ENCODE data around the gene SLC9A4.

The SLC9A4 gene

DNA sequence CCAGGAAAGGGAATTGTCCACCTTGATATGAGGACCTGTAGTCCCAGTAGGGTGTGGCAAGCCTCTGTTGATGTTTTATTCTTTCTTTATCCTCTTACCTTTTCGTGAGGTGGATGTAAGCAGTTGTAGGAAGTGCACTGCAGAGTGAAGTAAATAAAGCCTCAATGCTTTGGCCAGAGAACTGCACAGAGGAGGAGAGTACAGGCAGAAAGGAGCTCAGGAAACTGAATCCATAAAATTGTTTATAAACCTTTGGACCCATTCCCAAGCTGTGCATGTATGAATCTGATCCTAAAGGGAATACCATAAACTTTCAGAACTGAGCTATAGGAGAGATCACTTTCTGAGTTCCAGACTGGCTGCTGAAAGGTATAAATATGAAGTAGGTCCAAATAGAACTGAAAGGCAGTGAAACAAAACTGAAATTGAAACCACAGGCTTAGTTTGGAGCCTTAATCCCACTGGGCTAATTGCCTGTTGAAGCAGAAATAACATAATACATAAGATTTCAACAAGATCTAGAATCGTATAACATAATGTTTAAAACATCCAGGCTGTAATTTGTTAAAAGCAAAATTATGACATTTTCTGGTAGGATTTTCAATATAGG, 17.9 kb upstream of the SLC9A4 start:
- DNase-seq (ENCODE audit: low read depth, low spot score), result no peak

DNA sequence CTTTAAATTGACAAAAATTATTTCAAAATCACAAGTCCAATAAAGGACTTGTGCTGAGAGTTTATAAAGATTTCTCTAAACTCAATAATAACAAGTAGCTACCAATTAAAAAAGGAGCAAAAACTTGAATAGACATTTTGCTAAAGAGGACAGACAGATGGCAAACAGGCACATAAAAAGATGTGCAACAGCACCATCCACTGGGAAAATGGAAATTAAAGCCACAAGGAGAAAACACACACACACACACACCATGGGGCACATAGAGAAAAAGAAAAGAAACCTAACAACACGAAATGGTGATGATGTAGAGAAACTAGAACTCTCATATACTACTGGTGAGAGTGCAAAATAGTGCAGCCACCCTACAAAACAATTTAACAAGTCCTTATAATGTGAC, 12.6 kb upstream of the SLC9A4 start:
- DNase-seq (ENCODE audit: low read depth, low spot score), result no peak

DNA sequence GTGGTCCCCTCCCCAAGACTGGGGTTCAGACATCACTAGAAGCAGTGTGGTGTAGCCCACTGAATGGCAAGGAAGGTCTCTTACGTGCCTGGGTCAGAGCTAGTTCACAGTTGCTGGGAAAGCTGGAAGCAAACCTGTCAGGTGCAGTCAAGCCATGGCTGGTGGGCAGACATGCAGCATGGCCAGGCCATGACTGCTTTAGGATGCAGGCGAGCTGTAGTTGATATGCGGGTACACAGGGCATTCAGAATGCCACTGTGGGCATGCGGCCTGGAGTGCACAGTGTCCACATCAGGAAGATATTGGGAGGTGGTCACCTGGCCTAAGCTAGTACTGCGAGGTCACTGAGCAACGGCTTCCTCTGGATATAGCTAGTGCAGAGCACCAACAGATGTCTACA, 11.8 kb upstream of the SLC9A4 start:
- DNase-seq (ENCODE audit: low read depth, low spot score), result no peak

GRCh38 chr2:102463160-102463559, 9.9 kb upstream of the SLC9A4 start:
- DNase-seq (ENCODE audit: low read depth, low spot score), result no peak

- DNase-seq (ENCODE audit: low read depth, low spot score), result no peak
These were observed 2.9 kb upstream of the SLC9A4 start for GRCh38 chr2:102470168-102470567.

DNA sequence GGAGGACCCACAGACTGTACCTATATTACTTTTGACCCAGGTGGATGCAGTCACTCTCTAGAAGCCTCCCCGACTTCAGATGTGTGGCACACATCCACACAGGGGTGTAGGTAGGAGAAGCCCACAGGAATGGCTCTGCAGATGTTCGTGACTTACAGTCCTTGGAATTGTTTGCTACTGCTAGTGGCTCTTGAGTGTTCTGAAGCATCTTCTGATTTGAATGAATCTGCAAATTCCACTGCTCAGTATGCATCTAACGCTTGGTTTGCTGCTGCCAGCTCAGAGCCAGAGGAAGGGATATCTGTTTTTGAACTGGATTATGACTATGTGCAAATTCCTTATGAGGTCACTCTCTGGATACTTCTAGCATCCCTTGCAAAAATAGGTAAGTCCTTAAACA, 605 bp downstream of the SLC9A4 start:
- no peak for DNase-seq (ENCODE audit: low read depth, low spot score)

DNA sequence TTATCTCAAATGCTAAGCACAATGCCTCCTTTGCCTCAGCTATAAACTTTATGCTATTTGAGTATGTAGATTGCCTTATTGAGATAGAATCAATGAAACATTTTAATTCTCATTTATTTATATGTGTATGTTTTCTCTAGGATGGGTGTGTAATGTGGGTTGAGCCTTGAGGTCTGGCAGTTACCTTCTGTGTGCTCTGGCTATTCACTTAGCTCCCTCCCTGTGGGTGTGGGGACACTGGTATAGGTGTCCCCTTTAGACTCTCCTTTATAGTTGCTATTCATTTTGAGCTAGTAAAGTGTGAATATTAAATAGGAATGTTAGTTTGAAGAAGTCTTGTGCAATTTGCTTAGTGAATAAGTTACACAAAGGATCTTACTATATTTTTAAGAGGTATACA, 1.8 kb downstream of the SLC9A4 start:
- DNase-seq (ENCODE audit: low read depth, low spot score), result no peak

- DNase-seq (ENCODE audit: low read depth, low spot score), result no peak
These were observed 5.9 kb downstream of the SLC9A4 start for GRCh38 chr2:102478686-102479470.

DNA sequence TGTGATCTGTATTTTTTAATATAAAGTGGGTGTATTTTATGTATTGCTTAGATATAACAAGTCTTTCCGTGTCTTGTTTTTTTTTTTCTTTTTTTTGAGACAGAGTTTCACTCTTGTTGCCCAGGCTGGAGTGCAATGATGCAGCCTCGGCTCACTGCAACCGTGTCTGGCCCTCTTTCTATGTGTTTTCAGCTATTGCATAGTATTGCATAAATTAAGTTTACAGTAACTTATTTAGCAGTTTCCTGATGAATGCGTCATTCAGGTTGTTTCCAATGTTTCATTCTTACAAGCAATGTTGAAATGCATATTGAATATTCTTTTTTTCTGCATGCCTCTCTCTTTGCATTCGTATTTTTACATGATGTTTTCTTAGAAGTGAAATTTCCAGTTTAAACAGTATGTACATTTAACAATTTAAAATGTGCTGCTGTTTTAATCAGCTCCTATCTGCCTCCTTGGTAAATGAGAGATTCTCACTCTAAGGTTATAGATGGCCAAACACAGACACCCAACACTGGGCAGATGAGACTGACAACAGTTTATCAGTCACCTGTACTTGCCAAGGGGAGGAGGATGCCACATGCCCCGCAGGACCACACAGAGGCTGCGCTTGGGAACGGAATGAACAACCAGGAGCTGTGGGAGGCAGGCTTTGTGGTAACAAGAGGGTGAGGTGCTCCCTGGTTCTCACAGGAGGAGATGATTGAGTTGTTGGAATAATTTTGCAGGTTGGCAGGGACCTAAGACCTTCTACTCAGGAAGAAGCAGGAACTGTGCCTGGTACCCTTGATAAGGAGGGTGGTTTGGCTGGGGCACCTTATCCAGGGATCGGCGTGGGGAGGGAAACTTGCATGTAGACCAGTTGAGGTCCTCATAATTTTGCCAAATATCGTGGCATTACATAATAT, 7.5 kb downstream of the SLC9A4 start:
- DNase-seq (ENCODE audit: low read depth, low spot score), result no peak

DNA sequence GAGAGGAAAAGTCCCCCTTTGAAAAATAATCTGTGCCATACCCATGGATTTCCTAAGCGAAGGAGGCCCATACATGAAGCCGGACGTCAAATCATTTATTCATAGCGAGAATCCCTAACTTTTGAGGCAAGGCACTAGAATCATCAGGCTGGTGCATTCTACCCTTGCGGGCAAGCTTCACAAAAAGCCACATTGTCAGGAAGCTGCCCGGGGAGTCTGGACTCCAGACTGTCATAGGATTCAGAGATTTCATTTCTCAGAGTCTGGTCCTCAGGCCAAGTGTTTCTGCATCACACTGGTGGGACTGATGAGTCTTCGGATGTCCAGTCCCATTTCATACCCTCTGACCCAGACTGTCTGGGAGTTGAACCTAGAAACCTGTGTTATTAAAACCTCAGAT, 8.9 kb downstream of the SLC9A4 start:
- DNase-seq (ENCODE audit: low read depth, low spot score), result no peak

GRCh38 chr2:102483086-102483485, 10.1 kb downstream of the SLC9A4 start:
- no peak for DNase-seq (ENCODE audit: low read depth, low spot score)

GRCh38 chr2:102484310-102485061, 11.5 kb downstream of the SLC9A4 start:
- no peak for DNase-seq (ENCODE audit: low read depth, low spot score)

DNA sequence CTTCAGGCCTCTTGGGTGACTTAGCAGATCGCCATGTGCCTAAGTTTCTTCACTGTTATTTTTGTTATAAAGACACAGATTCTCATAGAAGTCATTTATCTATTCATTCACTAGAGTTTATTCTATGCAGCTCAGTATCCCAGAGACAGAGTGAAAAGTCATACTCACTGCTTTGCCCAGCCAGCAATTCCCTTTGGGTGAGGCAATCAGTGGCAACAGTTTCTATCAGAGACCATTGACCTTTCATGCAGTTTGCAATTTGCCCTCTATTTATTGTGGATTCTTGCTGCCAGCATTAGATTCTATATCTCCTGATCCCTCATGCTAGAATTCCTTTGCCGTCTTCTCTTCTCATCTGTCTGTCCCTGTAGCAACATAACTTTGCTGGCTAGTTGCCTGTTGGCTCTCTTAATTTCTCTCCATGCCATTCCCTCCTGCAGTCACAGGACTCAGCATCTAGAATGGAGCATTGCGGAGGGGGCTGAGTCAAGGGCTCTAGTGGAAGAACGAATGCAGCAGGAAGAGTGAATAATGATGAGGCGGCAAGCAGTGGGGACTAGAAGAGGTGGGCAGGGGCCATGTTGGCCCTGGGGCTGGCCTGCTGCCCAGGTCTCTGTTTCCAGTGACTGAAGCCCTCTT, 12.2 kb downstream of the SLC9A4 start:
- no peak for DNase-seq (ENCODE audit: low read depth, low spot score)

DNA sequence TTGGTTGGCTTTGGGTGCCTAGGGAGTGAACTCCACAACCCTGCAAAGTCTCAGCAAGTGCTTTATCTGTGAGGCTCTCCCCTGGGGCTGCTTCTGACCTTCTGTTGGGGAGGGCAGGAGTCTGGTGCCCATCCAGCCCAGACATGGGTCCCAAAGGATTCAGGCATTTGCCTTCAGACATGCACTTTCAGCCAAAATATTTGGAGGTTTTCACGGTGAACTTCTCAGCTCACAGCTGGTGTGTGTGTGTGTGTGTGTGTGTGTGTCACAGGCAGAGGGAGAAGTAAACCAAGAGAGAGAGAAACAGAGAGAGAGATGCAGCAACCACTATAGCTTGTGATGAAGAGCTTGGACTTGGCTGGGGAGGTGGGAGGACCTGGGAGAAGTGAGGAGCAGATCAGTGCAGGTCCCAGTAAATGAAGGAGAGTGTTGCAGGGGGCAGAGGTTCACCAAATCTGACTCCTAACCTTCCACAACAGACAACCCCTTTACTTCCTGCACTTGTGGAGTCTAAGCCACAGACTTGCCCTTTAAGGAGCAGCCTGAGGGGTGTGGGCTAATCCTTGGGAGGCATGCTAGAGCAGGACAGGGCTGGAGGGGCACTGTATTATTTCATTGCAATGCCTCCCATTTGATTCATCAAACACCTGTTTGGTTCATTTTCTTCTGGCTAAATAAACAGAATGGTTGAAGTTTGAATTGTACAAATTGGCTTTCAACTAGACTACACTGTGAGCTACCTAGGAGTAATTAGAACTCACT, 14.1 kb downstream of the SLC9A4 start:
- DNase-seq (ENCODE audit: low read depth, low spot score), result no peak

DNA sequence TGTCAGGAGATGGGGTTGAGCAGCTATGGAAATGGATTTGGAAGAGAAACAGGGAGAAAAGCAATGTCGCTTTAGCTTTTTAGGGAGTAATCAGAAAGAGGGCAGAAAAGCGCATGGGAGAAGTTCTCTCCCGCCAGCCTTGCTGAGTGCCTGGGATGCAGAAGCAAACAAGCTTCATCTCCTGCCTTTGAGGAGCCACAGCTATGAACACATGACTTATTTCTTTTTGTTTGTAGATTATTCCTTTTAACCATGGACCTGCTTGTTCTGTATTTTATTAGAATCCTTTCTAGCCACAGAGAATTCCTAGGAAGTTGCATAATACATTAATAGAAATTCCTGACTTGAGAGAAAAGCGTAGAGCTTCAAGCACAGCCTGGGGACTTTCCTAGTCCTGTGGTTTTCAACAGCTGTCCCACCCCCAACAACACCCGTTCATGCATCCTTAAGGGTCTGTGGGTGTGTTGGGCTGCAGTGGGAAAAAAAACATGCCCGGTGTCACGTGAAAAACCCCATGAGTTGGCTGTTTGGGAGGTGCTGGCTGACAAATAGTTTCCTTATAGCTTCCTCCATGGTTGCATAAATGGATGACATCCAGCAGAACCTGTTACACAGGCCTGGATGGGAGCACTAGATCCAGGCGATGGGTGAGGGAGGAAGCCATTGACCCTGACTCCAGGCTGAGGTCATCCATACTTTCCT, 14.9 kb downstream of the SLC9A4 start:
- no peak for DNase-seq (ENCODE audit: low read depth, low spot score)

DNA sequence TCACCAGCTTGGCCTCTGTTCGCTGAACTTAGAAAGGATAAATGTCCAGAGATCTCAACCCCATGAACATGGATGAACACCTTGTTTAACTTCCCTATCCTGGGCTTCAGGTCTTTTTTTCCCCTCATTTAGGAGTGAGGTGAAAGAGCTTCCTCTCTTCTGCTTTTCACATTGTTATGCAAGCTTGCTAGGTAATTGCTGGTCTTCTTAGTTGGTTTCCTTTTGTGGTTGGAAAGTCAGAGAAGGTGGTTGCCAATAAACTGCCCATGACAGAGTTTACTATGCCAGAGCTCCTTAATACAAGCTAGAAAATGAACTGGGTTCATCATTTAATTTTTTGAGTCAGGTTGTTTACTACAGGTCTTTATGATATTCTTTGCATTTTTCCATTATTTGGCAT, 16.6 kb downstream of the SLC9A4 start:
- DNase-seq (ENCODE audit: low read depth, low spot score), result no peak

GRCh38 chr2:102492006-102492405, 19.0 kb downstream of the SLC9A4 start:
- DNase-seq (ENCODE audit: low read depth, low spot score), result no peak

DNA sequence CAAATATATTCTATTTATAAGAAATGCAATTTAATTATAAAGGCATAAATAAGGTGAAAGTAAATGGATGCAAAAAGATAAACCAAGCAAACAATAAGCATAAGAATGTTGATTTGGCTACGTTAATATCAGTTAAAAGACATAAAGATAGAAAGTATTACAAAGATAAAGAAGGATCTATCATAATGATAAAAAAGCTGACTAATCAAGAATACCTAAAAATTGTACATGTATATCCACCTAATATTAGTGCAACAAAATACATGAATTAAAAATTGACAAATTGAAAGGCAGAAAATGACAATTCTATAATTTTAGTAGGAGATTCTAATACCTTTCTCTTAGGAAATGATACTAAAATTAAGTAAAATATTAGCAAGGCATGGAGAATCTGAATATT, 21.5 kb downstream of the SLC9A4 start:
- no peak for DNase-seq (ENCODE audit: low read depth, low spot score)

DNA sequence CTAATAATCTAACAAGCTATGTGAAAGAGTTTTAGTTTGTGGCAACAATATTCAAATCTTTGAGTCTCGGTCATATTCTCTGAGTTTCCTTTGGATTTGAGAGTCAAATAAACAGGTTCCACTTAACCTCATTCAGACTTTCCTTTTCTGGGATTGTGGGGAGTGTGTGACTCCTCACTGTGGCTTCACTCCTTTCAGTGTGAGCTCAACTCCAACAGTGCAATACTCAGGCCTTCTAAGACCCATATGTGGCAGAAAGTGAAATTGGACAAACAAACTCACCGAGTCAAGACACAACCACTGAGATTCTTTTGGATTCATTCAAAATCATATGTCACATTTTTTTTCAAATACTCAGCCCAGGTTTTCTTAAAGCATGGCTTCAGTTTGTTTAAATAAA, 25.4 kb downstream of the SLC9A4 start:
- DNase-seq (ENCODE audit: low read depth, low spot score), result no peak

- DNase-seq (ENCODE audit: low read depth, low spot score), result no peak
These were observed 26.5 kb downstream of the SLC9A4 start for GRCh38 chr2:102499558-102499957.
